ENCODE results near the gene PCDH9.

GRCh38 chr13:66896933-66897332 is 333.2 kb downstream of the PCDH9 start:
- TF ChIP-seq EP300 (IDR thresholded peaks at IDR 0.05) (no peak), POLR2A (IDR thresholded peaks at IDR 0.05) (no peak), CTCF (IDR thresholded peaks at IDR 0.05) (no peak)

Data from suprapubic skin (tissue), 3 donors.